CD4-positive, alpha-beta T cell treated with Interleukin-4 for 1 hour (primary cell): Measurements from ENCODE around the gene DHX35.

ENCODE experiments used
- DNase-seq, 2 donors: peaks; one replicate each; pipeline ENCODE4 v3.0.0-alpha.2; 2020 to 2022

The DHX35 gene

DNA sequence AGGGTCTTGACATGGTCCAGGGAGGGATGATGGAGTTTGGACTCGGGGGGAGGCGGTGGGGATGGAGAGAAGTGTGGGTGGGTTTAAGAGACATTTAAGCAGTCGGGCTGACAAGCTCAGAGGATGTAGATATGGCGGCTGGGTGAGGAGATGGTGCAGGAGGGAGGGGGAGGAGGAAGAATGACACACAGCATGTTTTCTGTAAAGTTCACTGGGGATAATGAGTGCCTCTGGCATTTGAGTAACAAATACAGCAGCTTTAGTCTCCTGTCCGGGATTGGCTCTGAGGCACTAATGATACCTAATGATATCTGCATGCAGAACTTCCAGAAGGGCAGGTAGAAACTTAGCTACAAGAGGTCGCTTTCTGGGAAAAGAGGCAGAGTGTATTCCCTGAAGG lies 107.8 kb downstream of the DHX35 start:
- DNase-seq, result no peak

DNA sequence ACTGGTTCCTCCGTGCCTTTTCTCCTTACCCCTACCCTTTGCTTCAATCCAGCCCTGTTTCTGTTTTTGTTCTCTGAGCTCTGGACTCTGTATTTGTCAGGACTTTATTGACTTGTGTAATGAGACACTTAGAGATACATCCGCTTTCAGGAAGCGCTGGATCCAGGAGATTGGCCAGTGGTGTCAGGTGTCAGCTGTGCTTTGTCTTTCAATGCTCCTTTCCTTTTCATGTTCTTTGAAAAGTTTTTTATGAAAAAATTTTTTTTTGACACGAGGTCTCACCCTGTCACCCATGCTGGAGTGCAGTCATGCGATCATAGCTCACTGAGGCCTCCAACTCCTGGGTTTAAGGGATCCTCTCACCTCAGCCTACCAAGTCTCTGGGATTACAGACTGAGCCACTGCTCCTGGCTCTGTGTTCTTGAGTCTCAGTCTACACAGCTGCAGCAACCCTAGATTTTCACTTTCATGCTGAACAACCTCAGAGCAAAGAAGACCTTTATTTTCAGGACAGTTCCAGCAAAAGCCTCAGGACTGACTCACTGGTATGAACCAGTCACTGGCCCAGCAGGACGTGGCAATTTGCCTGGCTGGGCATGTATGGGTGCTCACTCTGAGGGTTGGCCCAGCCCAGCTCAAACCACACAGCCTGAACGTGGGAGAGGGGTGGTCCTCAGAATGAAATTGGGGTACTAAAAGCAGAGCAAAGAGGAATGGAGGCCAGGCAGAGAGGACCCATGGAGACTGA lies 108.5 kb downstream of the DHX35 start:
- no peak for DNase-seq

DNA sequence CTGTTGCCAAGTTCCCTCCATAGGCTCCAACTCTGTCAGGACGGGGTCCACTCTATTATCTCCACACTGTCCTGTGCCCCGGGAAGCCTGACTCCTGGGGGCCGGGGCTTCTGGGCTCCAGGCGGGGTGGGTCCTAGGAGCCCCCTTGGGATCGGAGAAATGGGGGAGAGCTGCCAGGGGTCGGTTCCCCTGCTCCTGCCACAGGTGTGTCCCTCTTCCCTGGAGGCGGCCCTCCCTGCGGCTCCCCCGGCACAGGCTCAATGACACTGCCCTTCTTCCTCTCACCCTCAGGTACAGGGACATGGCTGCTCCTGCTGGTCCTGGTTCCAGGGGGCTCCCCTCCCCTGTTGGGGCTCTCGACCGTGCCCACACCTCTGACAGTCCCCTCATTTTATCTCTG lies 110.0 kb downstream of the DHX35 start:
- DNase-seq, result no peak

DNA sequence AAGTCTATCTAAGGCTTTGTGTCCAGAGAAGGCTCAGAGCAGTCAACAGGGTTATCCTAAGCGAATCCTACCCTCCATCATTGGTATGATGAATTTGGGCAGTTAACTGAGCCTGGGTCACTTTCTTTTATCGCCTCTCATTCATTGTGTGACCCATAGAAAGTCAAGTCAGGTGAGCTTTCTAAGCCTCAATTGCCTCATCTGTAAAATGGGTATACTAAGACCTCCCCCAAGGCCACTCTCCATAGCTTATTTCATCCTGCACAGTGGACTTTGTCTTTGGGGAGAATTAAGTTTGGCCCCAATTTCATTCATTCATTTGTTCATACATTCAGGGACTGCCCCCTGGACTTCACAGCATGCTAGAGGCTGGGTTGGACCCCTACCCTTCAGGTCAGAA lies 110.5 kb downstream of the DHX35 start:
- DNase-seq, result no peak

DNA sequence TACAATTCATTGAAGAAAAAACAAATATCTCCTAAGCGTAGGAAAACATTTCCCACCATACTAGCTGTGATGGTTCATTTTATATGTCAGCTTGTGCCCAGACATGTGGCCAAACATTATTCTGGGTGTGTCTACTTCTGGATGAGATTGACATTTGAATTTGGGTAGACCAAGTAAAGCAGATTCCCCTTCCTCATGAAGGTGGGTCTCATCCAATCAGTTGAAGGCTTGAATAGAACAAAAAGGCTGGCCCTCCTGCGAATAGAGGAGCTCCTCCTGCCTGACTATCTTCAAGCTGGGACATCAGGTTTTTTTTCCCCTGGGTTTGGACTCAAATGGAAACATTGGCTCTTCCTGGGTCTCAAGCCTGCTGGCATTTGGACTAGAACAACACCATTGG lies 113.6 kb downstream of the DHX35 start:
- no peak for DNase-seq

DNA sequence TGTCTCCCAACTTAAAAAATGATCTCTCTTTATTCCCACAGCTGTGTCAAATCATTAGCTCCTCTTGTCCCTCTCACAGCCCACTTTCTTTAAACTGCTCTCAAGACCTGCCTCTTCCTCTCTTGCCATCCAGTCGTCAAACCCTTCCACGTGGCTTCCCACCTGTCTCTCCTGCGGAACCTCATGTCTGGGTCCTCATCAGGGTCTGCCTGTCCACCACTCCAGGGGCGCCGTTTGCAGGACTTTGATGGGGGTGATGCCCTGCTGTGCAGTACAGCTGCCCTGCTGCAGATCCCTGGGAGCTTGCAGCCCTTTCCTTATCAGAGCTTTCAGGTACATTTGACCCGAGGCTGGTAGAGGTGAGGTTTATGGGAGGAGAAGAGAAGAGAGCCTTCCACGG lies 114.8 kb downstream of the DHX35 start:
- no peak for DNase-seq

DNA sequence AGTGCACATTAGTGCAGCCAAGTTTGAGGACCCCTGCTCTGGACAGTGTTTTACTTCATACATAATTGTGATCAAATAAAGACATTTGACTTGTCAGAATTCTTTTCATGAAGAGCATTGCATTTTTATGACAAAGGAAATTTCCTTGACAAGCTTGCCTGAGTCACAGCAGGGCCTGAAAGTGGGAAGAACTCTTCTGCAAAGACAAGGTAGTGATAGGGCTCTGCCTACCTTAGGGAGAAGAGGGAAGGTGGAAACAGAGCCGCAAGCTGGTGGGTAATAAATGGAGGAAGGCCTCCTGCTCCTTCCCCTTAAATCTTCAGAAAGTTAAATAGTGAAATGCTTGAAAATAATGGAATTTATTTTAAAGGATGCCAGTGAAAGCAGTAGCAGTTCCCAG lies 118.2 kb downstream of the DHX35 start:
- no peak for DNase-seq

DNA sequence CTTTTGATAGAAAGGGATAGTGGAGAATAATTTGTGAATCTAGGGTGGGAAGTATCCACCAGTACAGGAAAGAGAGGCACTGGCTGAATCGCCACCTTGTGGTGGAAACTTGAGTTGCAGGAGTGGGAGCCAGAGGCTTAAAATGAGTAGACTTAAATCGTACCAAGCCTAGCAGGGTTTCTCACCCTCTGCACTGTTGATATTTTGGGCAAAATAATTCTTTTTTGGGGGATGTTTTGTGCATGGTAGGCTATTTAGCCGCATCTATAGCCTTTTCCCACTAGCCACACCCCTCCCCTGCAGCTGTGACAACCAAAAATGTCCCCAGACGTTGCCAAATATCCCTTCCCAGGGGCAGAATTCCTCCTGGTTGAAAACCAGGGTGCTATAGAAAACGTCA lies 119.1 kb downstream of the DHX35 start:
- peak; percentile 74 to 81 for DNase-seq

DNA sequence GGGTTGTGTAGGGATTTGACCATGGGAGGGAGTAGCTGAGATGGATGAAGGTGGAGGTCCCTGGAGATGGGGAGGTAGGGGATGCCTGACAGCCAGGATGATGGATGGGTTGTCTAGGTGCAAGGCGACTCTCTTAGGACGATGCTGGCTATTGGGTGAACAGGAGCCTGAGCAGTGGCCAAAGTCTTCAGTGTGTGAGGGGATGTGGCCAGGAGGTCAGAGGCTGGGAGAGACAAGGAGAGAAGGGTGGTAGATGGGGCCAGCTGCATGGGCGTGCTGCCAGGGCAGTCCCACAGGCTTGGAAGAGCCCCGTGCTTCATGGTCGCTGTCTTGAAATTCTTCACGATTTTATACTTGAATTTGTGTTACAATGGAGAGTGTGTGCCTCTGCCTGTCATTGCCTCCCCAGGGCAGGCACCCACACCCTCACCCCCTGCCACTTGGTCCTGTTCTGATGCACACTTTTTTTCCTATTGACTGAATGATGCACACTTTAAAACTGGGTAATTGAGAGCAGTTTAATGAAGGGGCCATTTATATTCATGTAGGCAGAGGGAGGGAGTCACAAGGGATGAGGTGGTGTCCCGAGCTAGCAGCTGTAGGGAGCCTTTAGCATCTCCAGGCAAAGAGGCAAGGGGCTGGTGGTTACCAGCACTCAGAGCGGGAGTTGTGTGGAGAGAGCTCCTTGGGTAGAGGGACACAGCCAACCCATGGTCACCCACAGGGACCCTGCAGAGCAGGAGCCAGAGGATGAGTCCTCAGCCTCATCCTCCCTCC lies 120.7 kb downstream of the DHX35 start:
- no peak for DNase-seq

DNA sequence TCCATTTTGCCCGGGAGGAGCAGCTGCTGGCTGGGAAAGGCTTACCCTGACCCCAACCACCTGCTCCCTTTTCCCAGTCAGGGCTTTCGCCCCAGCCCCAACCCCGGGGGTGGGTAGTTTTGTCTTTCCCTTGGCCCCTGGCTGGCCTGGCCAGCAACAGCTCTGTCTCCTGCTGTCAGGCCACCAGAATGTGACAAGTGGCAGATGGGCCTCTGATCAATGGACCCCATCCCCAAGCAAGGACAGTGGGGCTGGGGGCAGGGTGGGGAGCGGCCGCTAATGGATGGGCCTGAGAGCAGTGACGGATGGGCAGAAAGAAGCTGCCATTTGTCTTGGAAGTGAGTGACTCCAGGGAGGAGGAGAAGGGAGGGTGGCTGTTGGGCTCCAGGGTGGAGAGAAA lies 121.6 kb downstream of the DHX35 start:
- no peak for DNase-seq

DNA sequence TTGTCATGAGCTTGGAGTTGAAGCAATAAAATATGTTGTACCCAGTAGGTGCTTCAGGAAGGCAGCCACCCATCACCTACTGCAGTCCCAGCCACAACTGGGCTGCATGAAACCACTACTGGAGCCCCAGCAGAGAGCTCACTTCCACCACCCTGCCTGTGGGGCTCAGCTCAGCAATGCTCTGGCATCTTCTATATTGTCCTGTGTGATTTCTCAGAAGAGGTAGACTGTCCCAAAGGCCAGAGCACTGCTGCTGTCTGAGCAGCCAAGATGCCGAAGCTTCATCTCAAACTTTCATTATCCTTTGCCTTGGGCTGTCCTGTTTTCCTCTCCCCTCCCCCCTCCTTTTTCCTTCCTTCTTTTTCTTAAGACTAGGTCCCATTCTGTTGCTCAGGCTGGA lies 126.9 kb downstream of the DHX35 start:
- DNase-seq, result no peak
